Mononuclear cell (primary cell): ENCODE measurements around the gene TBCD. TPM values are rescaled to one million over a fixed set of nuclear protein-coding genes. Genes with fewer than 3 reads are reported as not detected.
"Not testable (repeated sequence)": the region's sequence is repeated elsewhere in the genome, so short reads cannot be mapped to it uniquely, and the experiment has no call there.

Source experiments
- H3K27me3 ChIP-seq: 2 replicates; pipeline ENCODE4 v1.6.0; 2011; ENCODE audit warnings: low read length, control low read depth; ENCODE audit not compliant: insufficient read depth
- H3K4me1 ChIP-seq: 2 replicates; pipeline ENCODE4 v1.5.1; 2011; ENCODE audit warnings: mild to moderate bottlenecking, low read length, control low read depth; ENCODE audit not compliant: insufficient read depth
- H3K4me3 ChIP-seq: 2 replicates; pipeline ENCODE4 v1.5.1; 2011; ENCODE audit warnings: mild to moderate bottlenecking, low read length, moderate library complexity
- H3K9me3 ChIP-seq: 2 replicates; pipeline ENCODE4 v1.5.1; 2011; ENCODE audit warnings: low read depth, mild to moderate bottlenecking, control low read depth, low read length
- total RNA-seq: library from RNA; depleted of rRNA; stranded (reverse); fragments of >200 nt; gene quantifications from one replicate; pipeline ENCODE4 v1.2.3, GENCODE V29; 2012

TBCD gene
- total RNA-seq, 1 donor: 20.5 TPM

GRCh38 chr17:82948081-82948511, 196.2 kb downstream of the TBCD start:
- Histone ChIP-seq H3K27me3 (no peaks in the 10 kb centered on the region), H3K9me3 (peaks cover 18% of the 10 kb centered on the region), H3K4me3 (no peak overlapping the region), H3K4me1 (no peaks in the 10 kb centered on the region)

GRCh38 chr17:82948957-82949356, 197.1 kb downstream of the TBCD start:
- Histone ChIP-seq H3K27me3 (no peaks in the 10 kb centered on the region), H3K4me1 (no peaks in the 10 kb centered on the region), H3K4me3 (no peak overlapping the region), H3K9me3 (peaks cover 18% of the 10 kb centered on the region)

DNA sequence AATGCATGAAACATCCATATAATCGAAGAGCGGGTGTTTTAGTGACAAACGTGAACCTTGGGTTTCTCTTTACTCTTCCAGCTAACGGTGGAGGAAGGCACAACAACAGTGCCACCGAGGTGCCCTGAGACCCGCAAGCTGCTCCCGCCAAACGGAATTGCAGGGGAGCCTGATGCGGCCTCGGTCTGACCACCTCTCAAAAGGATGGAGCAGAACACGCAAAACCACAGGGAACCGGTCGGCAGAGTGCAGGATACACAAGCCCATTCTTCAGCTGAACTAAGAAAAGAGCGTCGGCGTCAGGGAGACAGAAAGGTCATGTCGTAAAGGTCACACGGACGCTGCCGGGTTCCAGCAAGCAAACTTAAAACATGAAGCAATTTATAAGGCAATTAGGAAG, 197.5 kb downstream of the TBCD start:
- Histone ChIP-seq H3K4me3 (no peak overlapping the region), H3K4me1 (no peaks in the 10 kb centered on the region), H3K27me3 (no peaks in the 10 kb centered on the region), H3K9me3 (peaks cover 18% of the 10 kb centered on the region)

- peaks cover 12% of the 10 kb centered on the region for H3K9me3 ChIP-seq
- no peak overlapping the region for H3K4me3 ChIP-seq
- no peaks in the 10 kb centered on the region for H3K27me3 ChIP-seq
- no peaks in the 10 kb centered on the region for H3K4me1 ChIP-seq
Observed at GRCh38 chr17:82949984-82950383, 198.1 kb downstream of the TBCD start.

- no peaks in the 10 kb centered on the region for H3K27me3 ChIP-seq
- H3K4me1 ChIP-seq: no peaks in the 10 kb centered on the region
- H3K9me3 ChIP-seq: peaks cover 6% of the 10 kb centered on the region
- no peak overlapping the region for H3K4me3 ChIP-seq
Observed at GRCh38 chr17:82950525-82951102, 198.7 kb downstream of the TBCD start.

GRCh38 chr17:82952019-82952418, 200.2 kb downstream of the TBCD start:
- no peak overlapping the region for H3K4me3 ChIP-seq
- no peaks in the 10 kb centered on the region for H3K4me1 ChIP-seq
- H3K9me3 ChIP-seq: no peaks in the 10 kb centered on the region
- no peaks in the 10 kb centered on the region for H3K27me3 ChIP-seq

DNA sequence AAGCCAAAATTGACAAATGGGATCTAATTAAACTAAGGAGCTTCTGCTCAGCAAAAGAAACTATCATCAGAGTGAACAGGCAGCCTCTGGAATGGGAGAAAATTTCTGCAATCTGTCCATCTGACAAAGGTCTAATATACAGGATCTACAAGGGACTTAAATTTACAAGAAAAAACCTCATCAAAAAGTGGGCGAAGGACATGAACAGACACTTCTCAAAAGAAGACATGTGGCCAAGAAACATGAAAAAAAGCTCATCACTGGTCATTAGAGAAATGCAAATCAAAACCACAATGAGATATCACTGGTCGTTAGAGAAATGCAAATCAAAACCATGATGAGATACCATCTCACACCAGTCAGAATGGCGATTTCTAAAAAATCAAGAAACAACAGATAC, 203.2 kb downstream of the TBCD start:
- not testable (repeated sequence) for H3K4me1 ChIP-seq, H3K27me3 ChIP-seq, H3K9me3 ChIP-seq, H3K4me3 ChIP-seq

- H3K4me1 ChIP-seq, H3K4me3 ChIP-seq: not testable (repeated sequence)
Observed at GRCh38 chr17:82955627-82956026, 203.8 kb downstream of the TBCD start.

DNA sequence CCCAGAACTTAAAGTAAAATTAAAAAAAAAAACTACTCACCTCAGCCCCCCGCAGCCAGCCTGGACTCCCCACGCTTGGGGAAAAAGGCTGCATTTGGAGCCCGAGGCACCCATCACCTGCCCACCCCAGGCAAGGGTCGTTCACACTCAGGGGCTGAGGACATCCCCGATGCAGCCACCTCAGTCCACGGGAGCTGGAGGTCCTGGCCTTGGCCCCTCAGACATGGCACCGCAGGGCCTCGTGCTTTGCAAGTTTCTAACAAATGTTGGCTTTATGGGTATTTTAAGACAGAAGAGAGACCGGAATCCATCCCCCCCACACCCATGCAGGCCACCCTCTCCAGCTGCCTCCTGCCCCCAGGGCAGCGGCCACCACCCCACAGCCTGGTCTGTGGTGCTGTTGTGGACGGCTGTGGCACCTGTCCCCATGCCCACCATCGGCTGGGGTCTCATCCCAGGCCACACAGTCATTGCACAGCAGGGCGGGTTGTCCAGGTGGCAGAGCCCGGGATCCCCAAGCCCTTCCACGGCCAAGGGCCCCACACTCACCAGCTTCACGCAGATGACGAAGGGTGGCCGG, 204.4 kb downstream of the TBCD start:
- Histone ChIP-seq H3K9me3 (no peaks in the 10 kb centered on the region), H3K4me3 (no peak overlapping the region), H3K27me3 (no peaks in the 10 kb centered on the region), H3K4me1 (no peaks in the 10 kb centered on the region)

More at GRCh38 chr17:82955627-82956026, 203.8 kb downstream of the TBCD start:
- H3K9me3 ChIP-seq, H3K27me3 ChIP-seq: not testable (repeated sequence)

GRCh38 chr17:82956726-82957468, 205.0 kb downstream of the TBCD start:
- H3K4me3 ChIP-seq: no peak overlapping the region
- H3K9me3 ChIP-seq: no peaks in the 10 kb centered on the region
- H3K4me1 ChIP-seq: no peaks in the 10 kb centered on the region
- H3K27me3 ChIP-seq: no peaks in the 10 kb centered on the region

DNA sequence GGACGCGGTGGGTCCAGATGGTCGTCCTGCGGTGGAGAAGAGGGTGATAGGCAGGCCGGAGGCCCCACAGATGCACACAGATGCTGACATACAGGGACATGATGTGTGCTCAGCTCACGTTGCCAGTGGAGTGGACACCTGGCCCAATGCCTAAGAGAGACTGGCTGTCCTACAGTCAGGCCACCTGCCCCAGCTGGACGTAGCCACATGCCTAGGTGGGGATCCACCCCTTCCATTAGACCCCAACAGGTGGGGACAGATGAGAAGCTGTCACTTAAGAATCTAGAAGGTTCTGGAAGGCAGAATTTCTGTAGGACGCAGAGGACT, 205.6 kb downstream of the TBCD start:
- no peaks in the 10 kb centered on the region for H3K4me1 ChIP-seq
- H3K27me3 ChIP-seq: no peaks in the 10 kb centered on the region
- H3K9me3 ChIP-seq: no peaks in the 10 kb centered on the region
- H3K4me3 ChIP-seq: no peak overlapping the region

GRCh38 chr17:82957961-82958561, 206.2 kb downstream of the TBCD start:
- Histone ChIP-seq H3K4me1 (peaks cover 5% of the 10 kb centered on the region), H3K4me3 (no peak overlapping the region), H3K27me3 (no peaks in the 10 kb centered on the region), H3K9me3 (no peaks in the 10 kb centered on the region)

GRCh38 chr17:82959242-82959930, 207.5 kb downstream of the TBCD start:
- peaks cover 16% of the 10 kb centered on the region for H3K4me1 ChIP-seq
- H3K4me3 ChIP-seq: no peak overlapping the region
- no peaks in the 10 kb centered on the region for H3K27me3 ChIP-seq
- H3K9me3 ChIP-seq: no peaks in the 10 kb centered on the region

DNA sequence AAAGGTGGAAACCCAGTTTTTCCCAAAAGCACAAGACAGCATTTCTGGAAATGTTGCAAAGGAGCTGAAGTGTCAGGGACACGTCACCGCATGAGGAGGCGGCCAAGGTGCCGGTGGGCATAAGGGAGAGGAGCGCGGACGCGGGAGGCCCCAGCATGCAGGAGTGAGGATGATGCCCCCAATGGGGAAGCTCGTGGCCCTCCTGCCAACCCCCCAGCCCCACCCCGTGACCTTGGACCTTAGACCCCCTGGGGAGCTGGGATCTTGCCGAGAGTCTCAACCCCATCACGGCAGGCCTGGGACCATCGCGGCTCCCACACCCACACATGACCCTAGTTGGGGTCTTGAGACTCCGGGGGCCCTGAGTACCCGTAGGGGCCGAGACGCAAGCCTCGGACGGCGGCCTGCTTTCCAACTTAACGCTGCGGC, 208.1 kb downstream of the TBCD start:
- no peak overlapping the region for H3K4me3 ChIP-seq
- peaks cover 16% of the 10 kb centered on the region for H3K4me1 ChIP-seq
- no peaks in the 10 kb centered on the region for H3K9me3 ChIP-seq
- H3K27me3 ChIP-seq: no peaks in the 10 kb centered on the region
